ENCODE measurements around the gene LAGE3.

LAGE3 gene

DNA sequence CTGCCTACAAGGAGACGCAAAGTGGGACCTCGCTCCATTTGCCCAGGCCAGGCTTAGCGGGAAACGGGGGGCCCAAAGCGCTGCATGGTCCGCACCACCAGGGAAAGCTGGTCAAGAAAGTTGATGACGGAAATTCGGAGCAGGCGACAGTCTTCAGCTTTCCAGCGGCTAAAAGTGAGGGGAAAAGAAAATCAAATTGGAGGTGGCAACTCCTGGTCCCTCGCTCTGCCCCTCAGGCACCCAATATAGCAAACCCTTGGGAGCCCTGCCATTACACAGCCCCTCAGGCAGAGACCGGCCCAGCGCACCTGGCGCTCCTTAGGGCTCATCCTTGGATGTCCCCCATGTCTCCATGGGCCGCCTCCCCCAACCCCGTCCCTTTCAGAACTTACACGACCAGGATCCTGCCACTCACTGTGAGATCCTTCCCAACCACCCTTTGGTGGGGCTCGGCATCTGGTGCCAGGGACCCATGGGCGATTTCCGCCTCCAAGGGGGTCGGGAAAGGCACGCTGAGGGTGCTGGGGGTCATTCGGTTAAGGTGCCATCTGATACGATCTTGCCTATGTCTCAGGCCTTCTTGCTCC lies 1.1 kb downstream of the LAGE3 start:
- no peak for DNase-seq (ENCODE audit: low read depth in 2 of 2)

DNA sequence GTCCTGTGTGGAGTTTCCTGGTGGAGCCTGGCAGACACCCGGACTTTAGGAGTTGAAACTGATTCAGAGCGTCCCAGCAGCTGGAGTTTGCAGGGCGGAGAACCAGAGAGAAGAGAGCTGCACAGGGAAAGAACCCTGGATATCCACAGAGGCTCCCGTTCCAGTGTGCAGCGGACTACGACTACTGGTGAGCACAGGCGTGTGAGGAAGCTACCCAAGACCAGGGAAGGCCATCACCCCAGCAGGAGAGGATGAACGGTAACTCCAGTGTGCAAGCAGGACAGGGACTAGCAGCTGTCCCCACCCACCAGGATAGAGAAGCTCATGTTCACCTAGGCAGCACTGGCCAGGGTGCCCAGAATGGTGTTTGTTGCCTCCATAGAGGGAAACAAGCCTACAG lies 2.3 kb downstream of the LAGE3 start:
- no peak for DNase-seq (ENCODE audit: low read depth in 2 of 2)

DNA sequence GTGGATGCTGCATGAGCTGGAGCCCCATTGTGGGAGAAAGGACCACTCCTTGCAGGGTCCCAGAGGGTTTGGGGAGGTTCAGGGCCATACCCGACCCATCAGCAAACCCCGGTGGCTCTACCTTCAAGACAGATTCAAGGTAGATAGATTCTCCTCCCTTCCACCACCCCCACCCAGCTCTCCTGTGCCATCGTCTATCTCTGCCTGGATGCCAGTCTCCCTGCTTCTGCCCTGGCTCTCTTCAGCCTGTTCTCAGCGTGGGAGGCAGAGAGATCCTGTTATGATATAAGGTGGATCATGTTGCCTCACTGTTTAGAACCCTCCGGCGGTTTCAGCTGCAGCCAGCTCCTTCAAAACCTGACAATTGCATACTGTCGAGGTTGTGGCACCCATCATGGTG lies 5.4 kb downstream of the LAGE3 start:
- DNase-seq (ENCODE audit: low read depth in 2 of 2): no peak

DNA sequence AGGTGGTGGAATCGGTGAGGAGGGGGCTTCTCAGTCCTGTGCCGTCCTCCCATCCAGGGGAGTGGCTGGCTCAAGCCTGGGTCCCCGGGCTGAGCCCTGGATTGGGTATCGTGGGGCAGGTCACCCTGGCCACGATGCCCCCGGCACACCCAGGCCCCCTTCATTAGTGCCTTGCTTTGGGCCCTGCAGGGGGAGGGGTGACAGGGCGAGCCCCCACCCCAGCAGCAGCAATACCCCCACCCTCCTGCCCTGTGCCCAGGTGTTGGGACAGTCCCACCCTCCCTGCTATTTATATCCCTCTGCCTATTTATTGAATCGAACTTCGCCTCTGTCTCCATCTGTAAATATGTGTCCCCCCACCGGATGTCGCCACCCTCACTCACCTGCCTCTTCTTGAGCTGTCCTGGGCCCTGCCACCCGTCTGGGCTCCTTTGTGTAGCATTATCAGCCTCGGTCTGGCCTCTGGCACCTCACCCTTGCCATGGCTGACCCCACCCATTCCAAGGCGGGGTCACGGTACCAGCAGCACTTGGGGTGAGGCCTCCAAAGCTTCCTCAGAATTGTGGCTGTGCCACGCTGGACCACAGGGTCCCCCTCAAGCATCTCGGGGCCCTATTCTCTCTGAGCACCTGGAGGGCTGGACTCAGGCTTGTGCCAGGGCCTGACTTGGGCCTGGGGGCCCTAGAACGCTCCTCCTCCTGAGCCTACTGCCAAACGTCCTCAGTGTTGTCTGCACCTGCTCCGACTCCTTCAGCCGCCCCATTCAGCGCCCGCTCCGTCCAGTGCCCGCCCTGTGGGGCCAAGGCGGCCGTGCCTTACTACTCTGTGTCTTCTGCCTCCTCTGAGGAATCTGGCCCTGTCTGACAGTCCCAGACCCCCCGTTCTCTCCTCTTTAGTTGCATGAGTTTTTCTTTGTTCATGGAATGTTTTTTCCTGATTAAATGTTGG lies 6.1 kb downstream of the LAGE3 start:
- no peak for DNase-seq (ENCODE audit: low read depth in 2 of 2)

DNA sequence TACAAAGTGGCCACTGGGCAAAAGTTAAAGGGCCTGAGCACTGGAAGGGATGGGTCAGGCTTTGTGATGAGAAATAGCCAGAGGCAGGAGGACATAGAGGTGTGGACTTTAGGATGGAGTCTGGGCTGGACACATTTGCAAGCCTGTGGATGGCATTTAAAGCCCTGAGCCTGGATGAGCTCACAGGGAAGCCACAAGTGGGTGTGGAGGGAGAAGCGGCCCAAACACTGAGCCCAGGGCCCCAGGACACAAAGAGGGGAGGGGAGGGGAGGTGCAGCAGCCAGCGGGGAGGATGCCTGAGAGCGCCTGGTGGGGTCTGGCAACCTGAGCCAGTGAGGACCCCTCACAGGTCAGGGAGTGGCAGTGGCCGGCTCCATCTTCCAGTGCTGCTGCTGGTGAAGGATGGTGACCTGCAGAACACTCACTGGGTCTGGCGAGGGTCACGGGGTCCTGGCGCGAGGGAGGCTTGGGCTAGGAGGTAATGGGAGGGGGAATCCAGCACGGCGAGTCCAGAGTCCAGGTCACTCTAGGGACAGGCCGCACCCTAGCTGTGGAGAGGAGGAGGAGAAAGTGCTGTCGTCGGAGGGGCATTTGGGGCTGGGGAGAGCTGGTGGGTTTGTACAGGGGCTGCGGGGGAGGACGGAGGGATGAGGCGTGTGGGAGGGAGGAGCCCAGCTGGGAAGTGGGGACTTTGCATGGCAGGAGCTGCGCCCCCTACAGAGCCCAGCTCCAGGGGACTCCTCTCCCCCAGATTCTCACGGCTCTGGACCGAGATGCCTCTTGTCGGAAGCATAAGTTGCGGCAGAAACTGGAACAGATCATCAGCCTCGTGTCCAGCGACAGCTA lies 7.0 kb downstream of the LAGE3 start:
- no peak for DNase-seq (ENCODE audit: low read depth in 2 of 2)

DNA sequence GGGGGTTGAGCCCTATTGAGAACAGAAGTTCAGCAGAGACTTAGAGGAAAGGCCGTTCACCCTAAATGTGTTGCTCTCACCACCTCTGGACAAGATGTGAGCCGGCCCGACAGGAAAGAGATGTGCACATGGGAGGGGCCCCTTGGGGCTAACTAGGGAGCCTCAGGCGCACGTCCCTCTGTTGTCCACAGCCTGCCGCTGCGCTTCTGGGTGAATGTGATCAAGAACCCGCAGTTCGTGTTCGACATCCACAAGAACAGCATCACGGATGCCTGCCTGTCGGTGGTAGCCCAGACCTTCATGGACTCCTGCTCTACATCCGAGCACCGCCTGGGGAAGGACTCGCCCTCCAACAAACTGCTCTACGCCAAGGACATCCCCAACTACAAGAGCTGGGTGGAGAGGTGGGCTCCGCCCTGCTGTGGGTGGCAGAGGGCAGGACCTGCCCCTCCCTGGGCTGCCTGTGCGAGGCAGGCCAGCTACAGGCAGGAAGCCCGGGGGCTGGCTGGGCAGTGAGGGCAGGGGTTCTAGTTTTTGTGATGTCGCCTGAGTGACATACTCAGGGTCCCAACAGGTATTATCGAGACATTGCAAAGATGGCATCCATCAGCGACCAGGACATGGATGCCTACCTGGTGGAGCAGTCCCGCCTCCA lies 8.0 kb downstream of the LAGE3 start:
- DNase-seq (ENCODE audit: low read depth in 2 of 2): no peak

DNA sequence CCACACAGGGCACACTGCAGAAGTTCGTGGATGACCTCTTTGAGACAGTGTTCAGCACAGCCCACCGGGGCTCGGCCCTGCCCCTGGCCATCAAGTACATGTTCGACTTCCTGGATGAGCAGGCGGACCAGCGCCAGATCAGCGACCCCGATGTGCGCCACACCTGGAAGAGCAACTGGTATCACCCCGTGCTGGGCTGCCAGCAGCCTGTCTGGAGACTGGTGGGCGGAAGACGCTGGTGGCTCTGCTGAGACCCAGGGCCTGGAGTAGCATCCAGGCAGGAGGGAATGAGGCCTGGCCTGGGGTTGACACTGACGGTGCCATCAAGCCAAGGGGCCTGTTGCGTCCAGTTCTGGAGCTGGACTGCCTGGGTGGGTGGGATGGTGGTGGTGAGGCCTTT lies 8.6 kb downstream of the LAGE3 start:
- no peak for DNase-seq (ENCODE audit: low read depth in 2 of 2)

DNA sequence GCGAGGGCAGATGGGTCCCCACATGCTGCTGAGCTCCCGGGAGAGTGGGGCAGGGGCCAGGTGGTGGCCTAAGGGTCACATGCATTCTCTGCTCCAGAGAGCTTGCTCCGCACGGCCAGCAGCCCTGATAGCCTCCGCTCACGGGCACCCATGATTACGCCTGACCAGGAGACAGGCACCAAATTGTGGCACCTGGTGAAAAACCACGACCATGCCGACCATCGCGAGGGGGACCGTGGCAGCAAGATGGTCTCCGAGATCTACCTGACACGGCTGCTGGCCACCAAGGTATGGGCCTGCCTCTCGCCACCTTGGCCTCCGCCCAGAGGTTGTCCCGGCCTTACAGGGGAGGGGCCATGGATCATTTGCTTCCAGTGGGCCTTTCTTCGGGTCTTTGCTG lies 9.2 kb downstream of the LAGE3 start:
- no peak for DNase-seq (ENCODE audit: low read depth in 2 of 2)

DNA sequence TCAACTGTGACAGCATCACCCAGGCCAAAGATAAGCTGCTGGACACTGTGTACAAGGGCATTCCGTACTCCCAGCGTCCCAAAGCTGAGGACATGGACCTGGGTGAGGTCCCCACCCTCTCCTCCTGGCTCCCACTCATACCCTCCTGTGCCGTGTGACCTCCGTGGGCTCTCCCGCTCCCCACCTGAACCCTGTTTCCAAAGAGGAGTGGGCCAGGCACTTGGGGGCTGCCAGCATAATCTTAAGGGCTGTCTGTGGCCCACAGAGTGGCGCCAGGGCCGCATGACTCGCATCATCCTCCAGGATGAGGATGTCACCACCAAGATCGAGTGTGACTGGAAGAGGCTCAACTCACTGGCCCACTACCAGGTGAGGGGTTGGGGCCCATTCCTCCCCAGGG lies 10.0 kb downstream of the LAGE3 start:
- no peak for DNase-seq (ENCODE audit: low read depth in 2 of 2)

DNA sequence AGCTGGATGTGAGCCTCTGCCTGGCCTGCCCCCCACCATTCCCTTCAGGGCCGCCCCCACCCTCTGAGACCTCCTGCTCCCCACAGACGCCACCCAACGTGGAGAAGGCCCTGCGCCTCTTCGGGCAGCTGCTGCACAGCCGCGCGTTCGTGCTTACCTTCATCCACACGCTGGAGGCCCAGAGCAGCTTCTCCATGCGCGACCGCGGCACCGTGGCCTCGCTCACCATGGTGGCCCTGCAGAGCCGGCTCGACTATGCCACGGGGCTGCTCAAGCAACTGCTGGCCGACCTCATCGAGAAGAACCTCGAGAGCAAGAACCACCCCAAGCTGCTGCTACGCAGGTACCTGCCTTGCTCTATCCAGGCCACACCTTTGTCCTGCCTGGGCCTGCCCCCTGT lies 10.9 kb downstream of the LAGE3 start:
- no peak for DNase-seq (ENCODE audit: low read depth in 2 of 2)

DNA sequence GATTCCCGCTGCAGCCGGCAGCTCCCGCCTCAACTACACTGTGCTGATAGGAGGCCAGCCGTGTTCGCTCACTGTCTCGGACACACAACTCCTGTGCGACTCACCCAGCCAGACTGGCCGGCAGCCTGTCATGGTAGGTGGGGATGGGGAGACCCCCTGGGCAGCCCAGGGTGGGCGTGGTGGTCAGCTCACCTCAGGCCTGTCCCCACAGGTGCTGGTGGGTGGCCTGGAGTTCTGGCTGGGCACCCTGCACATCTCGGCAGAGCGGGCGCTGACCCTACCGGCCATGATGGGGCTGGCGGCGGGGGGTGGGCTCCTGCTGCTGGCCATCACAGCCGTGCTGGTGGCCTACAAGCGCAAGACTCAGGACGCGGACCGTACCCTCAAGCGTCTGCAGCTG lies 11.5 kb downstream of the LAGE3 start:
- DNase-seq (ENCODE audit: low read depth in 2 of 2): no peak

DNA sequence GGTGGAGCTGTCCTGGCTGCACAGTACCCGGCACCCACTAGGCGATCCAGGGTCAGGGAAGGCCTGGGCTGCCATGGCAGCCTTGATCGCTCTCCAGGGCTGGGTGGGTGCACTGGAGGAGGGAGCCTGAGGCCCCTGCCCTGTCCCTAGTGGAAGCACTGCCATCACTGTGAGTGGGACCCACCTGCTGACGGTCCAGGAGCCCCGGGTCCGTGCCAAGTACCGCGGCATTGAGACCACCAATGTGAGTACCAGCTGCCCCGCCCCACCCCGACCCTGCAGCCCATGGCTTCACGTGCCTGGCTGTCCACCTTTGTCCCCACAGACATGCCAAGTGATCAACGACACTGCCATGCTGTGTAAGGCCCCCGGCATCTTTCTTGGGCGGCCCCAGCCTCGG lies 12.2 kb downstream of the LAGE3 start:
- no peak for DNase-seq (ENCODE audit: low read depth in 2 of 2)

DNA sequence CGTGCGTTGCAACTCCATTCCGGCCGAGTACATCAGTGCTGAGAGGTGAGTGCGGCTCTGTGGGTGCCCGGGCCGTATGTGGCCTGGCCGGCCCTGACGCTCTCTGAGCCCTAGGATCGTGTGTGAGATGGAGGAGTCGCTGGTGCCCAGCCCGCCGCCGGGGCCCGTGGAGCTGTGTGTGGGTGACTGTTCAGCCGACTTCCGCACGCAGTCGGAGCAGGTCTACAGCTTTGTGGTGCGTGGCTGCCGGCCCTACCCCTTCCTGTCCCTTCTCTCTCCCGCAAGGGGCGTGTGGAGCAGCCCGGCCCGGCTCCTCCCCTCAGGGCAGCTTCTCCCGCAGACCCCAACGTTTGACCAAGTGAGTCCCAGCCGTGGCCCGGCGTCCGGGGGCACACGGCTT lies 13.0 kb downstream of the LAGE3 start:
- DNase-seq (ENCODE audit: low read depth in 2 of 2): no peak

DNA sequence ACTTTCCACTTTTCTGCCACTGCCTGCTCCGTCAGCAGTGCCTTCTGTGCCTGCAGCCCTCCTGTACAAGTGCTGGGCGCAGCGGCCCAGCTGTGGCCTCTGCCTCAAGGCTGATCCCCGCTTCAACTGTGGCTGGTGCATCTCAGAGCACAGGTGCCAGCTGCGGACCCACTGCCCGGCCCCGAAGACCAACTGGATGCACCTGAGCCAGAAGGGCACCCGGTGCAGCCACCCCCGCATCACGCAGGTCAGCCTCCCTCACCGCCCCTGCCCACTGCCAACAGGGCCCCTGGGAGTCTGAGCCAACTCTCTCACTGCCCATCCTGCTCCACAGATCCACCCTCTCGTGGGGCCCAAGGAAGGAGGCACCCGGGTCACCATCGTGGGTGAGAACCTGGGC lies 13.5 kb downstream of the LAGE3 start:
- no peak for DNase-seq (ENCODE audit: low read depth in 2 of 2)

DNA sequence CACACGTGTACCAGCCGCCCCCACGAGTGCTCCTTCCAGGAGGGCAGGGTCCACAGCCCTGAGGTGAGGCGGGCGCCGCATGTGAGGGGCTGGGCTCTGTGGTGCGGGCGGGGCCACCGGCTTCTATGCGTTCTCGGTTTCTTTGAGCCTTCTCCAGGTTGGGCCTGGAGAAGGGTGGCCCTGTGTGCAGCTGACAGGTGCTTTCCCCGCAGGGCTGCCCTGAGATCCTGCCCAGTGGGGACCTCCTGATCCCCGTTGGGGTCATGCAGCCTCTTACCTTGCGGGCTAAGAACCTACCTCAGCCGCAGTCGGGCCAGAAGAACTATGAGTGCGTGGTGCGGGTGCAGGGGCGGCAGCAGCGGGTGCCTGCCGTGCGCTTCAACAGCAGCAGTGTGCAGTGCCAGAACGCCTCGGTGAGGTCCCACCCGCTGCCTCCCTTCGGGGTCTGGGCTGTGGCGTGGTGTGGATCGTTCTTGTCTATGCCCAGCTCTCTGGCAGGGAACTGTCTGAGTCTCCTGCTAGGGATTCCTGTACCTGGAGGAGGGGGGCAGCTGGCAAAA lies 14.2 kb downstream of the LAGE3 start:
- DNase-seq (ENCODE audit: low read depth in 2 of 2): no peak

DNA sequence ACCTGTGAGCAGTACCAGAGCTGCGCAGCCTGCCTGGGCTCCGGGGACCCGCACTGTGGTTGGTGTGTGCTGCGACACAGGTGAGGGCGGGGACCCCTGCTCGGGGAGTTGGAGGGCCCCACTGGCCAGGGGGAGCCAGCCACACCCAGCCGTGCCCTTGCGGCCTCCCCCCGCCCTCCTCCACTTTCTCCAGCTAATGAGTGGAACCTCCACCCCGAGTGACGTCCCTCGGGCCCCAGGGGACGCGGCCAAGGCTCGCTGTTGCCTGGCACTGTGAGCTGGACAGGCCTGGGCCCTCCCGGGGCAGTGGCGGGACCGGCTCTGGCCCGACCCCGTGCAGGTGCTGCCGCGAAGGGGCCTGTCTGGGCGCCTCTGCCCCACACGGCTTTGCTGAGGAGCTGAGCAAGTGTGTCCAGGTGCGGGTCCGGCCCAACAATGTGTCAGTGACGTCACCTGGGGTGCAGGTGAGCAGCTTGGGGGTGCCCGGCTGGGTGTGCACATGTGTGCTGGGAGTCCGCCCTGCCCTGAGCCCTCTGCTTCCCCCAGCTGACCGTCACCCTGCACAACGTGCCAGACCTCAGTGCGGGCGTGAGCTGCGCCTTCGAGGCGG lies 15.4 kb downstream of the LAGE3 start:
- DNase-seq (ENCODE audit: low read depth in 2 of 2): no peak

DNA sequence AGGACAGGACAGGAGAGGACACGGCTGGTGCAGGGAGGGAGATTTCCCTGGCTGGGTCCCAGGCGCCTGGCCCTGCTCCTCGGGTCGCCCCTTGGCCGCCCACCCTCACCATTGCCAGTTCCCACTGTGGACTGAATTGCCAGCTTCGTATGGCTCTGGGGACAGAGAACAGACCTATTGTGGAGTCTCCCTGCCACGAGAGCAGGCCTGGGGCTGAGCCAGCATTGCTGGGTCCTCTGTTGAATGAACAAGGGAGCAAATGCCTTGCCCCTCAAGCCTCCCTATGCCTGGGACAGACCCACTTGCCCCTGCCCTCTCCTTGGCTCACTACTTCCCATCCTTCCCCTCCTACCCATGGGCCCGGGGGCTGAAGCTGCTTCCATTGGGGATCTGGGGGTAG lies 16.7 kb downstream of the LAGE3 start:
- no peak for DNase-seq (ENCODE audit: low read depth in 2 of 2)

DNA sequence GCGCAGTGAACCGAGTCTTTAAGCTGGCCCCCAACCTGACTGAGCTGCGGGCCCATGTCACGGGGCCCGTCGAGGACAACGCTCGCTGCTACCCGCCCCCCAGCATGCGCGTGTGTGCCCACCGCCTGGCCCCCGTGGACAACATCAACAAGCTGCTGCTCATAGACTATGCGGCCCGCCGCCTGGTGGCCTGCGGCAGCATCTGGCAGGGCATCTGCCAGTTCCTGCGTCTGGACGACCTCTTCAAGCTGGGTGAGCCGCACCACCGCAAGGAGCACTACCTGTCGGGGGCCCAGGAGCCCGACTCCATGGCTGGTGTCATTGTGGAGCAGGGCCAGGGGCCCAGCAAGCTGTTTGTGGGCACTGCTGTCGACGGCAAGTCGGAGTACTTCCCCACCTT lies 18.8 kb downstream of the LAGE3 start:
- no peak for DNase-seq (ENCODE audit: low read depth in 2 of 2)

DNA sequence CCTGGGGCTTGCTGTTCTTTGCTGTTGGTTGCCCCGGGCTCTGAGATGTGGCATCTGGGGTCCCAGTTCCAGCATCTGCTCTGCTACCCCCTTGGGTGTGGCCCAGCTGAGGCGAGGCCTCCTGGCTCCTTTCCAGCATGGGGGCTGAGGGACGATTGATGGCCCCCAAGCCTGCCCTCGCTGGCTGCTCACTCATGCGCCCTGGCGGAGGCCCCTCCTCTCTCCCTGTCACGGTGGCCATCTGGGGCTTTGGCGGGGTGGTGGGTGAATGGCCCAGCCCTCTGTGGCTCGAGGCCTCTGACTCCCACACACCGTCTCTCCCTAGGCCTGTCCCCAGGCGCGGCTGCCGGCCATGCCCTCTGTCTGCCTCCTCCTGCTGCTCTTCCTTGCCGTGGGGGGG lies 19.2 kb downstream of the LAGE3 start:
- DNase-seq (ENCODE audit: low read depth in 2 of 2): no peak

DNA sequence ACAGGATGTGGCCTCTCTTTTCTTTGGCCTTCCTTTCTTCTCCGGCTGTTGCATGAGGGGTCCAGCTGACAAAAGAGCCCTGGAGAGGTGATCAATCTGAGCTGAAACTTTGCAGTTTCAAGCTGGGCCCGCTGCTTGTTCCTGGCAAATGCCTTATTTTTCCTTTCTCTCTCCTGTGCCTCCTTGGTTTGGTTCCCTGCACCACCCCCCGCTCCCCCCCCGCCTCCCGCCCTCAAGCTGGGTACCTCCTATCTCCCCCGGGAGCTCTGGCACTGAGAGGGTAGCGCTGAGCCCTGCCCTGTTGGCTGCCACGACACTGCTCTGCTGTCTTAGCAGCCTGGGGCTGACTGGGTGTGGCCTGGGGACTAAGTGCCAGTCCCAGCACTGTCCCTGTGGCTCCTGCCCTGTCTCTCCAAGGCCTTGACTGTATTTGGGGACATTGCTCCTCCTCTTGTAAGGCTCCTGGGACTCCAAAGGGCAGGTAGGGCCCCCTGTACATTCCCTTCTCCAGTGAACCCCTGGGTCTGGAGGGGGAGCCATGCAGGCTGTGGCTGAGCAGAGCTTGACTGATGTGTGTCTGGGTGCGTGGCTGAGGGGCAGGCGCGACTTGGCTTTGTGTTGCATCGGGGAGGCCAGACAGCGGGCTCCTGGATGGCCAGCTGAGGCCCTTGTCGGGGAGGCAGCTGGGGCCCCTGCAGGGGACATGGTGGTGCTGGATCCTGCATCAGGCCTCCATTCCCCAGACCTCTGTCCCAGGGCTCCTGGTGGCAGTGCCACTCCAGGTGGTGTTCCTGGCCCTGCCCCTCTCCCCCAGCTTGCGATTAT lies 19.9 kb downstream of the LAGE3 start:
- no peak for DNase-seq (ENCODE audit: low read depth in 2 of 2)
